Activated CD4-positive, alpha-beta T cell treated with anti-CD3 and anti-CD28 coated beads for 36 hours (primary cell): ENCODE data around the gene VAT1L. TPM values are rescaled to one million over a fixed set of nuclear protein-coding genes. Genes with fewer than 3 reads are reported as not detected.

Experiments used
- ATAC-seq: fragments of 200-7000 bp; cut with Tn5 transposase; one replicate; pipeline ENCODE4 v1.10.0; 2021; ENCODE audit warnings: mild to moderate bottlenecking, moderate library complexity
- CTCF ChIA-PET: fragments of 350-600 bp; sonication (Branson Sonifier 250); formaldehyde crosslinking; loops from one replicate; lab custom pipeline; 2021; ENCODE audit warnings: antibody characterized with exemption; lab: Charles Lee
- POLR2A ChIA-PET: fragments of 350-600 bp; sonication (Branson Sonifier 250); formaldehyde crosslinking; loops from one replicate; lab custom pipeline; 2021; ENCODE audit warnings: antibody characterized with exemption, inconsistent platforms; lab: Charles Lee
- DNase-seq: peaks from one replicate; pipeline ENCODE4 v3.0.0-alpha.2; 2020
- H3K27ac Mint-ChIP-seq: one replicate; pipeline ENCODE4 v1.8.0; 2021; ENCODE audit warnings: mixed read lengths
- H3K27me3 Mint-ChIP-seq: one replicate; pipeline ENCODE4 v1.8.0; 2021; ENCODE audit warnings: mixed read lengths
- H3K36me3 Mint-ChIP-seq: one replicate; pipeline ENCODE4 v1.8.0; 2021; ENCODE audit warnings: low read depth, mixed read lengths
- H3K4me1 Mint-ChIP-seq: one replicate; pipeline ENCODE4 v1.8.0; 2021; ENCODE audit warnings: mixed read lengths
- H3K4me3 Mint-ChIP-seq: one replicate; pipeline ENCODE4 v1.8.0; 2021; ENCODE audit warnings: mild to moderate bottlenecking, moderate library complexity, mixed read lengths
- H3K9me3 Mint-ChIP-seq: one replicate; pipeline ENCODE4 v1.8.0; 2021; ENCODE audit warnings: low read depth, mixed read lengths
- intact Hi-C, 2 experiments: fragments of 100-400 bp; cut with DNase I in 1 of 2; cut with micrococcal nuclease in 1 of 2; formaldehyde crosslinking; loops; one replicate each; pipeline versions ENCODE4 v1.14.2 to v1.15.1; 2022 to 2024; cut with DNase I, micrococcal nuclease
- total RNA-seq, 2 experiments: library from RNA; stranded (reverse); gene quantifications; one replicate each; pipeline ENCODE4 v1.2.3, GENCODE V29; 2021

The VAT1L gene
- total RNA-seq, 2 experiments from 2014 or later, result 0.05 TPM; not detected in 1

DNA sequence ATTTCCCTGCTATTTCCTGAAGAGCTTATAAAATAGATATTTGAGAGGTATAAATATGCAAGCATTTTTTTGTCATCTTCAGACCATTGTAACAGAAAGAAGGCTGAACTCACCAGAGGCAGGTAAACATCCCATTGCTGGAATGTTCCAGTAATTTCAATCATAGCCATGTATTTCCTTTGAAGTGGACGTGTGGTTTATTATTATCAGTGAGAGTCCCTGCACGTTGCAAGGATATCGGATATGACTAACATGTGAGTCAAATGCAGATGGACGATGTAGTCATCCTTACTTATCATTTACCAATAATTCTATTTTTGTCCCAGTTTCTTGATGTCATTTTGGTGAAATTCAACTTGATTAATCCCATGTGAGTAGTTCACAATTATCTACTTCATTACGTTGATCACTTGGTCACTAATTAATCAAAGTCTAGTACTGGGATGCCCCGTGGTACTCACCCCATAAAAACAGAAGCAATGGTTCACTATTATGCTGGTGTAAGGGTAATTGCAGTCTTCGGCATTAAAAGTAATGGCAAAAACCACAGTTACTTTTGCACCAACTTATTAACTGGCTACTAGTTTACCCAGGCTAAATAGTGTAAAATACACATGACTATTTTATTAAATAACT, 89.5 kb downstream of the VAT1L start:
- intact Hi-C loops, result no loop called here
- ATAC-seq, result no peak
- DNase-seq, result no peak
- peaks cover 4% of the 10 kb centered on the region for H3K27me3 Mint-ChIP-seq
- no peak overlapping the region for H3K4me3 Mint-ChIP-seq
- no peaks in the 10 kb centered on the region for H3K9me3 Mint-ChIP-seq
- no peaks in the 10 kb centered on the region for H3K4me1 Mint-ChIP-seq
- ChIA-PET CTCF (no interaction called here), POLR2A (no interaction called here)
- H3K36me3 Mint-ChIP-seq, result no peaks in the 10 kb centered on the region
- H3K27ac Mint-ChIP-seq, result no peak overlapping the region

DNA sequence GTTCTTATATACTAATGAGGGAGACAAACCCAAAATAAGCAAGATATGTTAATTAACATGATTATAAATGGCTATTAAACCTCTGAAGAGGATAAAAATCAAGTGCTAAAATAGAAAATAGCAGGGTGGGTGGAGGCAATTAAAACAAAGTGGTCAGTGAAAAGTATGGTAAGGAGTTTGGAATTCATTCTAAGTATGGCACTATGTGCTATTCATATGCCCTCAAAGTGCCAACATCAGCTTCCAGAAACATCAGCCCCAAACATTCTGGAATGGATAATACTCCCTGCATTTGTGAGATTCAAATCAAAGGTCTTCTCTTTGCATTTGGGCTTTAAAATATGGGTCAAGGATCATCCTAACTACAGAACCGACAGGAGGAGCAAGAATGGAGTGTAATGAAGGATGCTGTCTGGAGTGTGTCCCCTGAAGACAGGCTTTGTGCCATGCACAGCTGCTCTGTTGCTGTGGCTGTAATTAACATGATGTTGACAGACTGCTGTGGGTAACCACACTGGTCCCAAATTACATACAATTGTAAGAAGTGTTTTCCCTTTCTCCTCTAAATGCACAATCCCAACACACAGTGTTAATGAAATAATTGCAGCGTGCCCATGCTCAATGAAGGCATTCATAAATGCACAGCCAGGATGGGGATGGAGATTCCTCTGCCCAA, 93.1 kb downstream of the VAT1L start:
- Mint-ChIP-seq H3K4me1 (no peaks in the 10 kb centered on the region), H3K4me3 (no peak overlapping the region), H3K27me3 (peaks cover 6% of the 10 kb centered on the region), H3K27ac (no peak overlapping the region), H3K9me3 (no peaks in the 10 kb centered on the region), H3K36me3 (no peaks in the 10 kb centered on the region)
- DNase-seq (no peak), ATAC-seq (no peak)
- ChIA-PET CTCF (no interaction called here), POLR2A (no interaction called here)
- intact Hi-C loops, result no loop called here

DNA sequence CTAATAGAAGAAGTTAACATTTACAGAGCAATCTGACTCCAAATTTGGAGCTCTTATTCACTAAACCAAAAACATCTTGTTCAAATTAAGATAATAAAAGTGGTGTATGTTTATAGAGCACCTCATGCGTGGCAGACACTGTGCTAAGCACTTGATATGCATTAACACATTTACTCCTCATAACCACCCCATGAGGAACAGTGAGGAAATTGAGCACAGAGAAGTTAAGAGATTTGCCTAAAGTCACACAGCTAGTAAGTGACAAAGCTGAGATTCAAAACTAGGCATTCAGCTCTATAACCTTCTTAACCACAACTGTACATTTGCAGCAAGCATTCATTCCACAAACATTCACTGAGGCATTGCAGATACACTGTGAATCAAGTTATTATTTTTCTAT, 94.0 kb downstream of the VAT1L start:
- H3K27me3 Mint-ChIP-seq, result peaks cover 9% of the 10 kb centered on the region
- CTCF ChIA-PET, result no interaction called here
- DNase-seq, result no peak
- H3K4me1 Mint-ChIP-seq, result no peaks in the 10 kb centered on the region
- H3K4me3 Mint-ChIP-seq, result no peak overlapping the region
- no peaks in the 10 kb centered on the region for H3K9me3 Mint-ChIP-seq
- POLR2A ChIA-PET, result no interaction called here
- ATAC-seq, result no peak
- intact Hi-C loops, result no loop called here
- no peak overlapping the region for H3K27ac Mint-ChIP-seq
- no peaks in the 10 kb centered on the region for H3K36me3 Mint-ChIP-seq

DNA sequence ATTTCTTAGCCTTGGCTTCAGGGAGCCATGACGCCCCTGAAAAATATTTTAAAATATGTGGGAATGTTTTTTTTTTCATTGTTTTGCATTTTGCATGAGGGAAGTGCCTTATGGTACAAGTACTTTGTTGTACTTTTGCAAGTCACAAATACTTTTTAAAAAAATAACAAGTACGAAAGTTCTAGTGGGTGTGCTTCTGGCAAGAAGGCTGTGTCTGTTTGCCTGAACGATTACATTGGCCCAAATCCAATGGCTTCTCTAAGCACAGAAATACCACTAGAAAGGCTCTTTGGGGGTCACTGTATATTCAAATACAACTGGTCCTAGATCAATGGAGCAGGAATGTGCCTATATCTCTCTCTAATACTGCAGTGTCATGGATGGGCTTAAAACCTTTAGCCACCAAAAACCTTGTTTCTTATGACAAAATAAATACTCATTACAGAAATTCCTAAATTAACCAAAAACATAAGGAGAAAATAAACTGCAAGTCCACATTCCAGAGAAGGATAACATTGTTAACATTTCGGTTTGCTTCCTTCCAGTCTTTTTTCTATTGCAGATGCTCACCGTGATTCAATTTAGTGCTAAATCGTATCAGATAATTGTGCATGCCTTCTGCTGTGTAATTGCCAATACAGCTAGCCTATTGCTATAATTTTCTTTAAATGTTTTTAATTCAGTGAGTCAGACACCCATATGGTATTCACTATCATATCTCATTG, 97.4 kb downstream of the VAT1L start:
- DNase-seq (no peak), ATAC-seq (no peak)
- intact Hi-C loops, result no loop called here
- no peaks in the 10 kb centered on the region for H3K4me1 Mint-ChIP-seq
- ChIA-PET CTCF (no interaction called here), POLR2A (no interaction called here)
- no peak overlapping the region for H3K4me3 Mint-ChIP-seq
- no peaks in the 10 kb centered on the region for H3K36me3 Mint-ChIP-seq
- no peaks in the 10 kb centered on the region for H3K9me3 Mint-ChIP-seq
- H3K27me3 Mint-ChIP-seq, result peaks cover 14% of the 10 kb centered on the region
- no peak overlapping the region for H3K27ac Mint-ChIP-seq

DNA sequence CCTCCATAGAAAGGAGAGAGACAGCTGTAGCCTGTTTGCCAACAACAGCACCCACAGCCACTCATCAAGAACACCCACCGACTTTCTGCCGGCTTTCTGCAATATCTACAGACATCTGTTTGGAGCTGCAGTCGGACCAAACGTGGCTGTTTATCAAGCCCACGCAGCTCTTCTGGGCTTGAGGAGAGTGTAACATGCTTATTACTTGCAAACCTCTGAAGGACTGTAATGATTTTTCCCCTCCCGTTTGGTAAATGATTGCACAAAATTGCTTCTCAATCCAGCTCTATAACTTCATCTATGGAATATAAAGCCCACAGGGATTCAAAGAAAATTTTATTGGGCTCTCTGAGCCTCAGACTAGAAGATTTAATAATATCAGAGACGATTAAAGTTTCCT, 100.5 kb downstream of the VAT1L start:
- ChIA-PET POLR2A (no interaction called here), CTCF (no interaction called here)
- DNase-seq (no peak), ATAC-seq (no peak)
- H3K4me1 Mint-ChIP-seq, result no peaks in the 10 kb centered on the region
- H3K27ac Mint-ChIP-seq, result no peak overlapping the region
- intact Hi-C loops, result no loop called here
- peaks cover 14% of the 10 kb centered on the region for H3K27me3 Mint-ChIP-seq
- H3K36me3 Mint-ChIP-seq, result no peaks in the 10 kb centered on the region
- no peak overlapping the region for H3K4me3 Mint-ChIP-seq
- H3K9me3 Mint-ChIP-seq, result no peaks in the 10 kb centered on the region

DNA sequence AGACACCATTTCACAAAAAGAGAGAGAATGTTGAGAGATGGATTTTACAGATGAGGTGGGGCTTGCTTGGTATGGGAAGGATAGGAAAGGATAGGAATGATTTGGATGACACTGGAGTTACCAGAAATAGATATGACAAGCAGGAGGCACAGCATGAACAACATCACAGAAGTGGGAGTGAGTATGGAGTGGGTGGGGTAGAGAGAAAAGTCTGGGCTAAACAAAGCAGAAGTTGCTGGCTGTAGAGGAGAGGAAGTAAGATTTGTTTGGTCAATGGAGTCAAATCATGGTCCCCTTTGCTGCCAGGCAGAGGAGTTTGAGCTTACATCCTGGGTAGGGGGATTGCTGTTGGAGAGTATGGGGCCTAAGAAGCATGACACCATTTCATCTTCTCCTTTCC, 101.7 kb downstream of the VAT1L start:
- ATAC-seq (no peak), DNase-seq (no peak)
- Mint-ChIP-seq H3K27ac (no peak overlapping the region), H3K4me1 (no peaks in the 10 kb centered on the region), H3K36me3 (no peaks in the 10 kb centered on the region), H3K9me3 (no peaks in the 10 kb centered on the region), H3K4me3 (no peak overlapping the region), H3K27me3 (peaks cover 14% of the 10 kb centered on the region)
- CTCF ChIA-PET, result no interaction called here
- intact Hi-C loops, result no loop called here
- POLR2A ChIA-PET, result no interaction called here

DNA sequence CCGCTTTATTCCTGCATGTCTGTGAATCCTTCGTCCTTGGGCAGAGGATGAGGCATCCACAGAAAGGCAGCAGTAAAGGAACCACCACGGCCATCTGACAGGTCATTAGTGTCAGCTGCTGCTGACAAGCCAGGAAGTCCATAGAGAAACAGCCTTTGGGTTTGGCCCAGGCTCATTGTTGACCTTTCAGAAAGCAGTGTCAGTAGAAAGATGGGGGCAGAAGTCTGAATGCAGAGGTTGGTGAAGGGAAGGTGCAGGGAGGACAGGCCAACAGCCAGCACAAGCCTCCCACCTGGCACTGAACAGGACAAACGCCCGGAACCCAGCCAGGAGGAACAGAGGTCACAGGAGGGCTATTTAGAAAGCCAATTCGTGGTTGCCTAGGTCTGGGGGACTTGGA, 105.8 kb downstream of the VAT1L start:
- POLR2A ChIA-PET, result no interaction called here

DNA sequence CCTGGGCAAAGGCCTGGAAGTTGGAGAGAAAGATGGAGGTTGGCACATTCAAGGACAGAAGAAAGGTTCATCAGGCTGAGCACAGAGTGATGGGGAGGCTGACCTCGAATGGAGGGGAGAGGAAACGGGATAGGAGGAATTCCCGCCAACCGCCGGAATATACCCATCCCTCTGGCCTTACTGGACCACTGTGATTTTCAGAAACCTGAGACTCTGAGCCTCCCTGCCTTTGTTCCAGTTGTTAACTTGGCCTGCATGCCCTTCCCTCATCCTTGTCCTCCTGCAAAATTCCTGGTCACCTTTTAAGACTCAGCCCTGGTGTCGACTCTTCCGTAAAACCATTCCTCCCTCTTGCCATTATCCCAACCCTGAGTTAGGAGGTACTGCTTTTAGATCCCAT, 107.6 kb downstream of the VAT1L start:
- POLR2A ChIA-PET, result no interaction called here
- Mint-ChIP-seq H3K36me3 (no peaks in the 10 kb centered on the region), H3K27me3 (peaks cover 6% of the 10 kb centered on the region), H3K4me3 (no peak overlapping the region), H3K4me1 (no peaks in the 10 kb centered on the region), H3K9me3 (no peaks in the 10 kb centered on the region), H3K27ac (no peak overlapping the region)
- CTCF ChIA-PET, result no interaction called here
- ATAC-seq (no peak), DNase-seq (no peak)
- intact Hi-C loops, result no loop called here

More for the DNA sequence above, 105.8 kb downstream of the VAT1L start:
- DNase-seq (no peak), ATAC-seq (no peak)
- Mint-ChIP-seq H3K36me3 (no peaks in the 10 kb centered on the region), H3K4me1 (no peaks in the 10 kb centered on the region), H3K9me3 (no peaks in the 10 kb centered on the region), H3K4me3 (no peak overlapping the region), H3K27ac (no peak overlapping the region), H3K27me3 (peaks cover 7% of the 10 kb centered on the region)
- intact Hi-C loops, result no loop called here
- CTCF ChIA-PET, result no interaction called here

DNA sequence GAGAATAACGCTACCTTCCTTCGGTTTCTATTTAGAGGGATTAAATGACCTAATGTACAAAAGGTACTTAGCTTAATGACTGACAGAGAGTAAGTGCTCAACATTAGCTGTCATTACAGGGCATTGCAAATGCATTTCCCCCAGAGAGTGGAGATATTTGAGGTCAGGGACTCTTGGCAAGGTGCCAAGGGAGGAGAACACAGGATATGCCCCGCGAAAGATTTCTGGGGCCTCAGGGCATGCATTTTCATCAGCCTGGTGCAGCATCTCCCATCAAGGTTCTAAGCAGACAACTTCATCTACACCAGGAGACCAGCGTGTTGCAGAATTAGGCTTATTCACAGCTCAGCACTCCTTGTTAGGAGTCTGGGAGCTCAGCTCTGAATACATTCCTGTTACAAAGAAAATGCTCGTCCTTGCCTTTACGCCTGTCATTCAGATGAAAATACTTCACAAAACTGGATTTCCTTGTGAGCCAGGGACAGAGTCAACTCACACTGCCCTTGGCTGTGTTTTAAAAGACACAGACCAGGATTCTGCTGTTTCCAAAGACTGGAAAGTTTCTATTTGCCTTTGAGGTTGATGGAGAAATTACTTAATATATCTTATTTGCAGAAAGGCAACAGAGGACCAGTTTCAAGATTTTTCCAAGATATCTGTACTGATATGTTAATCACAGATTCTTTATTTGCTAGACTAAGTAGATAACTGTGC, 108.2 kb downstream of the VAT1L start:
- POLR2A ChIA-PET, result no interaction called here
- H3K27me3 Mint-ChIP-seq, result peaks cover 8% of the 10 kb centered on the region
- H3K27ac Mint-ChIP-seq, result no peak overlapping the region
- DNase-seq, result no peak
- no peak for ATAC-seq
- intact Hi-C loops, result no loop called here
- H3K9me3 Mint-ChIP-seq, result no peaks in the 10 kb centered on the region
- H3K4me1 Mint-ChIP-seq, result no peaks in the 10 kb centered on the region
- no peaks in the 10 kb centered on the region for H3K36me3 Mint-ChIP-seq
- no peak overlapping the region for H3K4me3 Mint-ChIP-seq
- CTCF ChIA-PET, result no interaction called here

DNA sequence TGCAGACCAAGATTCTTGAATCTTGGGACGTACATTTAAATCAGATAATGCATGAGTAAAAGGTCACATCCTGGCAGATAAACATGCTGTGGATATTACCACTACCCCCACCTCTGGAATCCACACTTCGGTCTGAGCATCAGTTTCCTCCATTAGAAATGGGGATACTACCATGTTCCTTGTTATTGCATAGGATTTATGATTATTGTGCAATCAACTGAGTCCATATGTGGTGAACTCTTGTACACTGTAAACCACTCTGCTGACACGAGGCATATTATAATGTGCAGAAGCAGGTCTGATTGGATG, 108.7 kb downstream of the VAT1L start:
- Mint-ChIP-seq H3K36me3 (no peaks in the 10 kb centered on the region), H3K27me3 (peaks cover 10% of the 10 kb centered on the region), H3K27ac (no peak overlapping the region), H3K9me3 (no peaks in the 10 kb centered on the region), H3K4me1 (no peaks in the 10 kb centered on the region), H3K4me3 (no peak overlapping the region)
- CTCF ChIA-PET, result no interaction called here
- intact Hi-C loops, result no loop called here
- no peak for ATAC-seq
- DNase-seq, result no peak
- POLR2A ChIA-PET, result no interaction called here

DNA sequence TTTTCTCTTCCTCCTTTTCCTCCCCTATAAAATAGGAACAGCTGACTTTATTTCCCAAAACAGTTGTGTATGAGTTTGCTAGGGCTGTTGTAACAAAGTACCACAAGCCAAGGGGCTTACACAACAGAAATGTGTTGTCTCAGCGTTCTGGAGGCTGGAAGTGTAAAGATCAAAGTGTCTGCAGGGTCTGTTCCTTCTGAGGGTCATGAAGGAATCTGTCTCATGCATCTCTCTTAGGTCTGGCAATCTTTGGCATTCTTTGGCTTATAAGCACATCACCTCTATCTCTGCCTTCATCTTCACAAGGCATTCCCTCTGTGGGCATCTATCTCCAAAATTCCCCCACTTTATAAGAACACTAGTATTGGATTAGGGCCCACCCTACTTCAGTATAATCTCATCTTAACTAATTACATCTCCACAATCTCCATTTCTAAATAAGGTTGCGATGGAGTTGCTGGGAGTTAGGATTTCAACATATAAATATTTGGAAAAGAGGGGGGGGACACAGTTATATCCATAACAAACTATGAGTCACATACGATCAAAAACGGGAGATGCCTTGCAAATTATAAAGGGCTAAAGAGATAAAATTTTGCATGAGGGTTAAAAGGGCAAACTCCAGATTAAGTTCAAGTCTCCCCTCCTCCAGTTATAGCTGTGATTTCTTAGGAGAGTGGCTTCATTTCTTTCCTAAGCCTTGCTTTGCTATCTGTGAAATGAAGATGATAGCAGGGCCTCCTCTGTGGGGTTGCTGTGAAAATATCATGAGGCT, 109.7 kb downstream of the VAT1L start:
- intact Hi-C loops, result no loop called here
- ChIA-PET CTCF (no interaction called here), POLR2A (no interaction called here)
- H3K27ac Mint-ChIP-seq, result no peak overlapping the region
- peaks cover 9% of the 10 kb centered on the region for H3K27me3 Mint-ChIP-seq
- H3K9me3 Mint-ChIP-seq, result no peaks in the 10 kb centered on the region
- H3K4me1 Mint-ChIP-seq, result no peaks in the 10 kb centered on the region
- no peaks in the 10 kb centered on the region for H3K36me3 Mint-ChIP-seq
- H3K4me3 Mint-ChIP-seq, result no peak overlapping the region
- DNase-seq (no peak), ATAC-seq (no peak)
